Fibroblast of lung (primary cell): ENCODE measurements around the gene ZSCAN31.

Experiments used
- EZH2 ChIP-seq: IDR thresholded peaks from 2 replicates; pipeline ENCODE4 v1.5.1; 2012; ENCODE audit warnings: low read length, control low read depth, mild to moderate bottlenecking; ENCODE audit errors: missing control alignments
- TF ChIP-seq, protein P1 (sequence below), 2 donors: IDR thresholded peaks in 1 of 2; conservative IDR thresholded peaks in 1 of 2; 1 replicate in 1 of 2; 2 replicates in 1 of 2; pipeline ENCODE4 v1.5.1; 2011 to 2012; ENCODE audit warnings: low read length in 2 of 2, control low read depth in 1 of 2, inconsistent platforms in 1 of 2, low read depth in 1 of 2, mild to moderate bottlenecking in 1 of 2

DNA sequence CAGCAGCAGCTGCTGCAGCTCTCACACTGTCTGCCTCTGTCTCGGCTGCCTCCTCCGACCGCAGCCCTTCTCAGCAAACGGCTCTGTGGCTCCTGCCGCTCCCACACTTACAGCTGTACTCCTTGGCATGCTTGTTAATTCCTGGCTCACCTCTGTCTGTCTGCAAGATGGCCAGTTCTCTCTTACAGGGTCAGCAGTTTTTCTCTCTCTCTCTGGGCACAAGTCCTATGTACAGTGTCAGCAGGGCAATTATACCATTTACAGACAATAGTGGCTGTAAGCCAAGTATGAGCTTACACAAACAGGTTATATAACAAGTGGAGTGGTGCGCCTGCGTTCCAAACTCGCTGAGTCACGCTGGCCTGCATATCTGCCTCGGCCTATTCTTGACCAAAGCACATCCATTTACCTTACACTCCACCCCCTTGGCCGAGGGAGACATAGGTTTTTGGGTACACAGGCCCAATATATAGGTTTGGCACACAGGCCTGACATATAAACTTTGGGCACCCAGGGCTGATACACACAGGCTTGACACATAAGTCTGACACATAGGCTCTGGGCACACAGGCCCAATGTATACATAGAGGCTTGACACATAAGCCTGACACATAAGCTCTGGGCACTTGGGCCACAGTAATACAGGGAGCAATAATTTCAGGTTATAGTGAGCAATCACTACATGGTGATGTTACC lies 18.2 kb upstream of the ZSCAN31 start:
- no peak for TF ChIP-seq EZH2
- TF ChIP-seq, protein P1, sequence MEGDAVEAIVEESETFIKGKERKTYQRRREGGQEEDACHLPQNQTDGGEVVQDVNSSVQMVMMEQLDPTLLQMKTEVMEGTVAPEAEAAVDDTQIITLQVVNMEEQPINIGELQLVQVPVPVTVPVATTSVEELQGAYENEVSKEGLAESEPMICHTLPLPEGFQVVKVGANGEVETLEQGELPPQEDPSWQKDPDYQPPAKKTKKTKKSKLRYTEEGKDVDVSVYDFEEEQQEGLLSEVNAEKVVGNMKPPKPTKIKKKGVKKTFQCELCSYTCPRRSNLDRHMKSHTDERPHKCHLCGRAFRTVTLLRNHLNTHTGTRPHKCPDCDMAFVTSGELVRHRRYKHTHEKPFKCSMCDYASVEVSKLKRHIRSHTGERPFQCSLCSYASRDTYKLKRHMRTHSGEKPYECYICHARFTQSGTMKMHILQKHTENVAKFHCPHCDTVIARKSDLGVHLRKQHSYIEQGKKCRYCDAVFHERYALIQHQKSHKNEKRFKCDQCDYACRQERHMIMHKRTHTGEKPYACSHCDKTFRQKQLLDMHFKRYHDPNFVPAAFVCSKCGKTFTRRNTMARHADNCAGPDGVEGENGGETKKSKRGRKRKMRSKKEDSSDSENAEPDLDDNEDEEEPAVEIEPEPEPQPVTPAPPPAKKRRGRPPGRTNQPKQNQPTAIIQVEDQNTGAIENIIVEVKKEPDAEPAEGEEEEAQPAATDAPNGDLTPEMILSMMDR (conservative IDR thresholded peaks at IDR 0.05 in 1 of 2, IDR thresholded peaks at IDR 0.05 in 1 of 2; ENCODE audit: low read depth in 1 of 2, low read length in 2 of 2): no peak
